ENCODE data around the gene MYL6B. TPM values are rescaled to one million over a fixed set of nuclear protein-coding genes. Genes with fewer than 3 reads are reported as not detected.

Gene MYL6B
- total and polyA plus RNA-seq, 8 donors = 4.9 to 98.1 (median 24.3) TPM; not detected in 1

DNA sequence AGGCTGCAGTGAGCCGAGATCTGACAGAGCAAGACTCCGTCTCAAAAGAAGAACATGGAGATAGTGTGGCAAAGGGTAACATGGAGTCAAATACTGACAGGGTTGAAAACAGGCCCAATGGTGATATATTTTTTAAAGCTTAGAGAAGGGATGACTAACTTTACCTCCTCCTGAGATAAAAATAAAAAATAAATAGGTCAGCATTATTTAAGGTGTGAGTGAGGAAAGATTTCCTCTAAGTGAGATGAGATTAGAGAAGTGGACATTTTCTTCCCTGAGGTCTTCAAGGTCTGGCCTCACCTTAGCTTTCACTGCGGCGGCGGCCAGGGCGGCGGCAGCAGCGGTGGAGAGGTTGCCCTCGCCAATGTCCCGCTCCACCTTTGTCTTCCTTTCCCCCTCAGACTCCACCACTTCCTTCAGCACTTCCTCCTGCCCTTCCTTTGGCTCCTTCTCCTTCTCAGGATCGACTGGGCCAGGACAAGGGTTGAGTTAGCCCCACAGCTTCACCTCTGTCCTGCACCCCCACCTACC is 16.9 kb downstream of the MYL6B start:
- TF ChIP-seq, protein P1, sequence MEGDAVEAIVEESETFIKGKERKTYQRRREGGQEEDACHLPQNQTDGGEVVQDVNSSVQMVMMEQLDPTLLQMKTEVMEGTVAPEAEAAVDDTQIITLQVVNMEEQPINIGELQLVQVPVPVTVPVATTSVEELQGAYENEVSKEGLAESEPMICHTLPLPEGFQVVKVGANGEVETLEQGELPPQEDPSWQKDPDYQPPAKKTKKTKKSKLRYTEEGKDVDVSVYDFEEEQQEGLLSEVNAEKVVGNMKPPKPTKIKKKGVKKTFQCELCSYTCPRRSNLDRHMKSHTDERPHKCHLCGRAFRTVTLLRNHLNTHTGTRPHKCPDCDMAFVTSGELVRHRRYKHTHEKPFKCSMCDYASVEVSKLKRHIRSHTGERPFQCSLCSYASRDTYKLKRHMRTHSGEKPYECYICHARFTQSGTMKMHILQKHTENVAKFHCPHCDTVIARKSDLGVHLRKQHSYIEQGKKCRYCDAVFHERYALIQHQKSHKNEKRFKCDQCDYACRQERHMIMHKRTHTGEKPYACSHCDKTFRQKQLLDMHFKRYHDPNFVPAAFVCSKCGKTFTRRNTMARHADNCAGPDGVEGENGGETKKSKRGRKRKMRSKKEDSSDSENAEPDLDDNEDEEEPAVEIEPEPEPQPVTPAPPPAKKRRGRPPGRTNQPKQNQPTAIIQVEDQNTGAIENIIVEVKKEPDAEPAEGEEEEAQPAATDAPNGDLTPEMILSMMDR (IDR thresholded peaks at IDR 0.05) = no peak
- TF ChIP-seq EP300 (IDR thresholded peaks at IDR 0.05) (no peak), POLR2A (IDR thresholded peaks at IDR 0.05) (no peak), POLR2AphosphoS5 (IDR thresholded peaks at IDR 0.05) (no peak)

DNA sequence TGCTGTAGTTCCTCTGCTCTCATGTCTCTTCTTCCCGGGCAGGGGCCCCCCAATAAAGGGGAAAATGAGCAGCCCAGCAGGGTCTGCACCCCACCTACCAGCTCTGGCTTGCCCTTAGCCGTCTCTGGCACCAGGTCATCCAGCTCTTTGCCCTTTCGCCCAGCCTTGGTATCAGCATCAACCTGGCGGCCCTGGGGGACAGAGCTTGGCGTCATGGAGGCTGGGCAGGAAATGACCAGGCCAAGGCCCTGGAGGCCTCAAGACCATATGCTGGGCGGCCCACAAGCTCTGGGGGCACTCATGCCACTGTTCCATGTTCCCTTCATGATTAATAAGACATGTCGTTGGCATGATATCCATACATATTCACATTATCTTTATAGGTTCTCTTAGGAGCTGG is 20.5 kb downstream of the MYL6B start:
- peaks cover 82 to 100% (median 100%) of the 10 kb centered on the region in 4 donors for H3K36me3 ChIP-seq
- intact Hi-C loops (cut with DNase I; ENCODE audit: low total_unique reads) = no loop called here

More for the DNA sequence above, 16.9 kb downstream of the MYL6B start:
- H3K27ac ChIP-seq = no peak overlapping the region
- H3K36me3 ChIP-seq = peaks cover 90 to 100% (median 100%) of the 10 kb centered on the region in 4 donors
- 86 to 94% (median 88%) methylated on average over 11 of the region's 11 CpGs for WGBS, 5 donors
- DNase-seq = no peak
- no peak overlapping the region for H3K4me3 ChIP-seq
- peaks cover 0 to 4% (median 1%) of the 10 kb centered on the region in 4 donors for H3K4me1 ChIP-seq
- no peaks in the 10 kb centered on the region for H3K9me3 ChIP-seq
- no peaks in the 10 kb centered on the region for H3K27me3 ChIP-seq
- intact Hi-C loops (cut with DNase I; ENCODE audit: low total_unique reads) = no loop called here

DNA sequence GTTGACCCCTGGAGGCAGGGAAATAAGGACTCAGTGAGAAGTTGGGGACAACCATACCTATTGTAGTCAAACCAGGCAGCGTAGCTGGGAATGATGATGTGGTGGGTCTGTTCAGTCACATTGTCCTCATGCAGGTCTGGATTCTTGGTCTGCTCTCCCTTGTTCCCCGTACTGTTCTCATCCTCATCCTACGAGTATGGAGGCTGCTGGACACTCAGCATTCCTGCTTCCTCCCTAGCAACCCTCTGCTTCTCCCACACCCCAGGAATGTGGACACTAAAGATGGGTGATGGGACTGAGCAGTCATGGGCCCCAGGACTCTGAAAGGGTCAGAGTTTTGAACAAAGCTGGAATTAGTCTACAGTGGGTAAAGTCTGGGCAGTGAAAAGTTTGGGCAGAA is 26.0 kb downstream of the MYL6B start:
- H3K27me3 ChIP-seq = no peaks in the 10 kb centered on the region
- WGBS, 5 donors = 83 to 93% (median 89%) methylated on average over 3 of the region's 3 CpGs
- intact Hi-C loops (cut with DNase I; ENCODE audit: low total_unique reads) = no loop called here
- H3K4me3 ChIP-seq = no peak overlapping the region
- no peaks in the 10 kb centered on the region for H3K9me3 ChIP-seq
- no peak for DNase-seq
- TF ChIP-seq POLR2A (IDR thresholded peaks at IDR 0.05) = no peak
- TF ChIP-seq, protein P1 (IDR thresholded peaks at IDR 0.05) = no peak
- no peak for TF ChIP-seq EP300 (IDR thresholded peaks at IDR 0.05)
- no peak for TF ChIP-seq POLR2AphosphoS5 (IDR thresholded peaks at IDR 0.05)
- peaks cover 73 to 100% (median 100%) of the 10 kb centered on the region in 4 donors for H3K36me3 ChIP-seq
- H3K27ac ChIP-seq = no peak overlapping the region
- no peaks in the 10 kb centered on the region for H3K4me1 ChIP-seq

More for the DNA sequence above, 20.5 kb downstream of the MYL6B start:
- Histone ChIP-seq H3K4me1 (no peaks in the 10 kb centered on the region), H3K9me3 (no peaks in the 10 kb centered on the region), H3K27ac (no peak overlapping the region), H3K27me3 (no peaks in the 10 kb centered on the region), H3K4me3 (no peak overlapping the region)
- TF ChIP-seq POLR2A (IDR thresholded peaks at IDR 0.05) (no peak), POLR2AphosphoS5 (IDR thresholded peaks at IDR 0.05) (no peak), EP300 (IDR thresholded peaks at IDR 0.05) (no peak)
- TF ChIP-seq, protein P1 (IDR thresholded peaks at IDR 0.05) = no peak
- DNase-seq = no peak
- 83 to 96% (median 91%) methylated on average over 7 of the region's 7 CpGs for WGBS, 5 donors

DNA sequence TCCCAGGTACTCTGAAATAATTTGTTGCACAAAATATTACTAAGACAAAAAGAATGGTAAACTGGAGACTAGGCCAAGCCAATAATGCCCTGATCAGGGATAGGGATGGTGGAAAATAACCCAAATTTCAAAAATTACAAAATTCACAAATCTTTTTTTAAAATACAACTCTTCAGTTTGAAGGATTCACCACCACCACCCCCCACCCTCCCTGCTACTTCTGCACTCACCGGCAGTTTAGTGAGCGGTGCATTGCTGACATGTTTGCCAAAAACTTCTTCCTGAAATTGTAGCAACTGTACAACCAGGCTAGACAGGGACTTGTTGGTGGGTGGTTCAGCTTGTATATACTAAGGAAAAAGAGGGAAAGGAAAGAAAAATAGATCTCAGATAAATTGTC is 34.6 kb downstream of the MYL6B start:
- Histone ChIP-seq H3K9me3 (no peaks in the 10 kb centered on the region), H3K27me3 (no peaks in the 10 kb centered on the region), H3K4me3 (no peak overlapping the region), H3K4me1 (peaks cover 14 to 34% (median 22%) of the 10 kb centered on the region in 4 donors), H3K36me3 (peaks cover 42 to 50% (median 49%) of the 10 kb centered on the region in 4 donors), H3K27ac (peak overlapping the region in 1 of 5 donors; percentile 93)
- intact Hi-C loops (cut with DNase I; ENCODE audit: low total_unique reads) = loop anchor here (5.0 kb wide), 1 partner anchor 55 kb away; no protein-coding TSS in a partner anchor
- 46 to 61% (median 49%) methylated on average over 2 of the region's 2 CpGs for WGBS, 5 donors
- no peak for TF ChIP-seq POLR2A (IDR thresholded peaks at IDR 0.05)
- TF ChIP-seq, protein P1 (IDR thresholded peaks at IDR 0.05) = no peak
- no peak for TF ChIP-seq EP300 (IDR thresholded peaks at IDR 0.05)
- no peak for TF ChIP-seq POLR2AphosphoS5 (IDR thresholded peaks at IDR 0.05)
- DNase-seq = no peak
